H1 (cell line): ENCODE measurements around the gene PTCD3. TPM values are rescaled to one million over a fixed set of nuclear protein-coding genes. Genes with fewer than 3 reads are reported as not detected.

Source experiments
- CTCF ChIA-PET: fragments of 300-600 bp; sonication (Branson Sonifier 250); formaldehyde crosslinking; loops from one replicate; lab custom pipeline; 2021; ENCODE audit not compliant: partially characterized antibody; lab: Charles Lee
- POLR2A ChIA-PET: fragments of 300-600 bp; sonication (Branson Sonifier 250); formaldehyde crosslinking; loops from one replicate; lab custom pipeline; 2021; ENCODE audit warnings: inconsistent platforms; ENCODE audit not compliant: partially characterized antibody; lab: Charles Lee
- DNase-seq, 2 experiments: peaks; one replicate each; pipeline versions ENCODE4 v3.0.0 to v3.0.0-alpha.2; 2010 to 2022; ENCODE audit warnings: low spot score in 2 of 2, low read depth in 1 of 2, mixed read lengths in 1 of 2
- FAIRE-seq: peaks from 2 replicates; lab custom pipeline; 2011; peaks lifted over from hg19 to GRCh38; lab: Jason Lieb, UNC
- H2AFZ ChIP-seq: 2 replicates; pipeline ENCODE4 v1.8.1; 2012; ENCODE audit warnings: low read length, inconsistent platforms
- H2AK5ac ChIP-seq: 2 replicates; pipeline ENCODE4 v1.6.1; 2013; ENCODE audit warnings: low read depth, low read length
- H2BK120ac ChIP-seq: replicated peaks from 2 replicates; pipeline ENCODE3; 2013; ENCODE audit warnings: low read depth, low read length, inconsistent platforms
- H2BK12ac ChIP-seq: 2 replicates; pipeline ENCODE4 v1.6.1; 2013; ENCODE audit warnings: low read depth, low read length
- H2BK15ac ChIP-seq: 2 replicates; pipeline ENCODE4 v1.6.1; 2013; ENCODE audit warnings: low read length
- H2BK20ac ChIP-seq: 2 replicates; pipeline ENCODE4 v1.6.1; 2013; ENCODE audit warnings: low read length
- H2BK5ac ChIP-seq: 2 replicates; pipeline ENCODE4 v1.6.1; 2013; ENCODE audit warnings: low read depth, low read length
- H3K14ac ChIP-seq: 2 replicates; pipeline ENCODE4 v1.6.1; 2013; ENCODE audit warnings: inconsistent platforms; ENCODE audit not compliant: insufficient read length
- H3K18ac ChIP-seq: 2 replicates; pipeline ENCODE4 v1.6.1; 2013; ENCODE audit warnings: low read length; ENCODE audit errors: extremely low read depth
- H3K23ac ChIP-seq: 2 replicates; pipeline ENCODE4 v1.6.1; 2013; ENCODE audit warnings: inconsistent platforms; ENCODE audit not compliant: insufficient read length
- H3K23me2 ChIP-seq: 2 replicates; pipeline ENCODE4 v1.6.1; 2013; ENCODE audit warnings: low read depth, low read length
- H3K27ac ChIP-seq: 2 replicates; pipeline ENCODE4 v1.6.1; 2011; ENCODE audit warnings: low read depth, low read length, inconsistent platforms
- H3K27me3 ChIP-seq, 4 experiments: replicated peaks in 1 of 4; 1 replicate in 1 of 4; 2 replicates in 3 of 4; pipeline versions ENCODE4 v1.6.1 to v1.8.1; 2011 to 2013; ENCODE audit warnings: low read length in 3 of 4, mild to moderate bottlenecking in 3 of 4, inconsistent platforms in 2 of 4, mixed read lengths in 2 of 4, moderate library complexity in 1 of 4; ENCODE audit not compliant: control insufficient read depth in 3 of 4, insufficient read depth in 3 of 4; ENCODE audit errors: extremely low read depth in 1 of 4
- H3K36me3 ChIP-seq, 4 experiments: 2 replicates each; pipeline versions ENCODE4 v1.6.1 to v1.8.1; 2011 to 2013; ENCODE audit warnings: mild to moderate bottlenecking in 4 of 4, low read length in 3 of 4, moderate library complexity in 2 of 4, control low read depth in 1 of 4, inconsistent platforms in 1 of 4; ENCODE audit not compliant: insufficient read depth in 4 of 4, control insufficient read depth in 2 of 4
- H3K4ac ChIP-seq: replicated peaks from 2 replicates; pipeline ENCODE3; 2013; ENCODE audit warnings: low read length, low read depth, mixed read lengths, inconsistent platforms; ENCODE audit not compliant: insufficient read length
- H3K4me1 ChIP-seq, 4 experiments: replicated peaks in 1 of 4; 1 replicate in 1 of 4; 2 replicates in 3 of 4; pipeline versions ENCODE4 v1.6.1 to v1.8.1; 2011 to 2013; ENCODE audit warnings: low read length in 3 of 4, inconsistent platforms in 2 of 4, mixed read lengths in 1 of 4; ENCODE audit not compliant: insufficient read depth in 4 of 4, control insufficient read depth in 3 of 4
- H3K4me2 ChIP-seq, 2 experiments: 2 replicates each; pipeline versions ENCODE4 v1.6.1 to v1.8.1; 2011 to 2013; ENCODE audit warnings: low read depth in 2 of 2, low read length in 2 of 2, control low read depth in 1 of 2, inconsistent platforms in 1 of 2, mild to moderate bottlenecking in 1 of 2; ENCODE audit not compliant: insufficient read depth in 1 of 2
- H3K4me3 ChIP-seq, 4 experiments: fragments of 200-600, 300-600 bp in 1 of 4; sonication (generic), shearing (Covaris generic), sonication (Bioruptor Twin) in 1 of 4; 2 replicates each; pipeline versions ENCODE4 v1.5.1 to v1.8.1; 2011 to 2016; ENCODE audit warnings: low read length in 4 of 4, low read depth in 3 of 4, control low read depth in 2 of 4, inconsistent platforms in 2 of 4, mild to moderate bottlenecking in 2 of 4, mixed read lengths in 1 of 4, moderate library complexity in 1 of 4; ENCODE audit not compliant: insufficient read depth in 2 of 4; ENCODE audit errors: extremely low read depth in 1 of 4
- H3K56ac ChIP-seq: replicated peaks from 2 replicates; pipeline ENCODE3; 2013; ENCODE audit warnings: low read depth, mild to moderate bottlenecking, mixed read lengths, low read length, inconsistent platforms; ENCODE audit not compliant: insufficient read length
- H3K79me1 ChIP-seq: 2 replicates; pipeline ENCODE4 v1.6.1; 2013; ENCODE audit warnings: low read depth, low read length, control low read depth
- H3K79me2 ChIP-seq, 2 experiments: 2 replicates each; pipeline versions ENCODE4 v1.6.1 to v1.8.1; 2012 to 2013; ENCODE audit warnings: low read length in 2 of 2, mild to moderate bottlenecking in 2 of 2, inconsistent platforms in 1 of 2; ENCODE audit not compliant: insufficient read depth in 2 of 2, control insufficient read depth in 1 of 2
- H3K9ac ChIP-seq, 4 experiments: replicated peaks in 1 of 4; 1 replicate in 1 of 4; 2 replicates in 3 of 4; pipeline versions ENCODE4 v1.6.1 to v1.8.1; 2011 to 2013; ENCODE audit warnings: low read depth in 3 of 4, low read length in 3 of 4, control low read depth in 2 of 4, mild to moderate bottlenecking in 2 of 4, moderate library complexity in 2 of 4, inconsistent platforms in 1 of 4; ENCODE audit errors: extremely low read depth in 1 of 4
- H3K9me3 ChIP-seq, 2 experiments: 2 replicates each; pipeline versions ENCODE4 v1.6.1 to v1.8.1; 2012 to 2013; ENCODE audit warnings: mild to moderate bottlenecking in 2 of 2, moderate library complexity in 2 of 2, control low read depth in 1 of 2, inconsistent platforms in 1 of 2, low read depth in 1 of 2, low read length in 1 of 2, mixed read lengths in 1 of 2; ENCODE audit not compliant: insufficient read depth in 2 of 2
- H4K20me1 ChIP-seq, 2 experiments: replicated peaks in 1 of 2; 2 replicates each; pipeline versions ENCODE3 to v1.8.1; 2011 to 2013; ENCODE audit warnings: inconsistent platforms in 2 of 2, low read length in 2 of 2, mild to moderate bottlenecking in 1 of 2; ENCODE audit not compliant: insufficient read depth in 2 of 2, control insufficient read depth in 1 of 2
- H4K5ac ChIP-seq: 2 replicates; pipeline ENCODE4 v1.6.1; 2013; ENCODE audit warnings: low read length, low read depth, mixed read lengths, inconsistent platforms; ENCODE audit not compliant: insufficient read length
- H4K8ac ChIP-seq: 2 replicates; pipeline ENCODE4 v1.8.0; 2013; ENCODE audit warnings: mild to moderate bottlenecking, moderate library complexity, low read length, inconsistent platforms; ENCODE audit not compliant: insufficient read depth; ENCODE audit errors: extremely low read depth
- H4K91ac ChIP-seq: replicated peaks from 2 replicates; pipeline ENCODE3; 2013; ENCODE audit warnings: low read length, mixed read lengths, inconsistent platforms; ENCODE audit not compliant: insufficient read length
- ASH2L ChIP-seq: fragments of 200-600, 300-600 bp; sonication (generic); IDR thresholded peaks from one replicate; pipeline ENCODE4 v1.7.1; 2017; ENCODE audit warnings: low read length
- CBX5 ChIP-seq: fragments of 300-800, 300-1000 bp; sonication (generic); IDR thresholded peaks from 2 replicates; pipeline ENCODE4 v1.7.1; 2016; ENCODE audit warnings: antibody characterized with exemption, low read length, low read depth
- EGR1 ChIP-seq: IDR thresholded peaks from 2 replicates; pipeline ENCODE4 v1.6.1; 2011; ENCODE audit warnings: low read depth, low read length, borderline replicate concordance
- HDAC2 ChIP-seq, 2 experiments: fragments of 300-600 bp in 1 of 2; sonication (generic) in 1 of 2; IDR thresholded peaks; 2 replicates each; pipeline ENCODE4 v1.6.1; 2011 to 2012; ENCODE audit warnings: low read depth in 2 of 2, low read length in 2 of 2, mild to moderate bottlenecking in 2 of 2, moderate library complexity in 2 of 2, borderline replicate concordance in 1 of 2, inconsistent platforms in 1 of 2
- KDM4A ChIP-seq: IDR thresholded peaks from one replicate; pipeline ENCODE4 v1.7.1; 2012; ENCODE audit warnings: low read depth, mild to moderate bottlenecking, moderate library complexity, low read length, inconsistent platforms; ENCODE audit not compliant: severe bottlenecking
- KDM5A ChIP-seq: fragments of 200-600 bp; IDR thresholded peaks from 2 replicates; pipeline ENCODE4 v1.7.1; 2012; ENCODE audit warnings: mild to moderate bottlenecking, low read length, inconsistent platforms, mixed read lengths
- MAX ChIP-seq: IDR thresholded peaks from 2 replicates; pipeline ENCODE4 v1.6.1; 2012; ENCODE audit warnings: inconsistent platforms
- RAD21 ChIP-seq, 2 experiments: IDR thresholded peaks in 1 of 2; conservative IDR thresholded peaks in 1 of 2; 2 replicates each; pipeline ENCODE4 v1.6.1; 2011; ENCODE audit warnings: low read depth in 2 of 2, low read length in 2 of 2, improper control_type of control experiment in 1 of 2, inconsistent platforms in 1 of 2, mild to moderate bottlenecking in 1 of 2, moderate library complexity in 1 of 2
- SIN3A ChIP-seq, 2 experiments: IDR thresholded peaks in 1 of 2; conservative IDR thresholded peaks in 1 of 2; 2 replicates each; pipeline ENCODE4 v1.6.1; 2011 to 2012; ENCODE audit warnings: low read length in 2 of 2, improper control_type of control experiment in 1 of 2, low read depth in 1 of 2, mild to moderate bottlenecking in 1 of 2
- SP2 ChIP-seq: IDR thresholded peaks from 2 replicates; pipeline ENCODE4 v1.6.1; 2012; ENCODE audit warnings: mild to moderate bottlenecking, low read length, inconsistent platforms
- TBP ChIP-seq: IDR thresholded peaks from 2 replicates; pipeline ENCODE4 v1.6.1; 2011; ENCODE audit warnings: low read depth, low read length, improper control_type of control experiment
- WGBS, 2 experiments: shearing (Covaris generic) in 1 of 2; methylation state at CpG; one replicate each; pipeline versions ENCODE4 v1.1.6 to v1.1.7; 2013 to 2015; ENCODE audit warnings: low lambda C conversion rate in 2 of 2, mixed read lengths in 2 of 2, inconsistent platforms in 1 of 2, low coverage in 1 of 2, missing lambda C conversion rate in 1 of 2; ENCODE audit not compliant: insufficient replicate concordance in 2 of 2, insufficient coverage in 1 of 2, insufficient read length in 1 of 2; ENCODE audit errors: extremely low coverage in 1 of 2, missing lambda C conversion rate in 1 of 2; 5-methylcytosine and 5-hydroxymethylcytosine counted together
- polyA plus RNA-seq, 7 experiments: library from polyadenylated mRNA; depleted of rRNA in 3 of 7; stranded (reverse) in 5 of 7; unstranded in 2 of 7; fragments of >200 nt in 5 of 7; fragments of 200-250 nt in 2 of 7; gene quantifications; 1 replicate in 5 of 7; 2 replicates in 1 of 7; 4 replicates in 1 of 7; pipeline versions ENCODE4 v1.2.1 to v1.2.3, GENCODE V29; 2011 to 2013; ENCODE audit warnings: missing spikeins in 2 of 7, mixed read lengths in 2 of 7
- total RNA-seq: library from RNA; stranded (reverse); fragmentation: NEBNext Ultra II Directional; extraction: Animal tissue kit (Norgen Biotek cat#: 25700); gene quantifications from 2 replicates; pipeline ENCODE4 v1.2.1, GENCODE V29; 2021
- TF ChIP-seq, protein P1 (sequence below): IDR thresholded peaks from 2 replicates; pipeline ENCODE4 v1.6.1; 2011; ENCODE audit warnings: low read length, improper control_type of control experiment

The PTCD3 gene
- total and polyA plus RNA-seq, 2 of the 8 experiments (the other 6 are each of a cell fraction or from before 2014, with no cell fraction given), result 64.3 to 192 TPM

DNA sequence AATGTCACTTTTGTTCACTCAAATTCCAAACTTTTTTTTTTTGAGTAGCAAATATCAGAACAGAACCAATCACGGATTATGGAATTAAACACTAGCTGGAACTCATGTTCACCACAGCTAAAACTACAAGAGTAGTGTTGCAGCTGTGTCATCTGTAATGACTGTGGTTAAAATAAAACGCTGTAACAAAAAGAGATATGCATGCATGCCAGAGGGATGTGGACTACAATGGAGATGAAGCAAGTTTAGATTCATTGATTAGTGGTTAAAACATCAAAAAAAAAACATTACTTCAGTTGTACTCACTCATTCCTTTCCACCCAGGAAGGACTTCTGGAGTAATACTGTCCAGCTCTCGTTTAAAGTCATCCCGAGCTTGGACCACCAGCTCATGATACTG, 52.3 kb downstream of the PTCD3 start:
- Histone ChIP-seq H3K9me3 (no peaks in the 10 kb centered on the region), H2BK12ac (no peak overlapping the region), H3K4ac (no peak overlapping the region), H3K27me3 (no peaks in the 10 kb centered on the region), H3K56ac (no peak overlapping the region), H2AK5ac (no peak overlapping the region), H2AFZ (no peak overlapping the region), H4K8ac (no peak overlapping the region), H3K14ac (no peak overlapping the region), H3K79me2 (no peaks in the 10 kb centered on the region), H3K4me2 (no peak overlapping the region), H4K91ac (no peak overlapping the region), H4K20me1 (no peaks in the 10 kb centered on the region), H2BK20ac (no peak overlapping the region), H2BK15ac (no peak overlapping the region), H2BK120ac (no peak overlapping the region), H3K23me2 (no peaks in the 10 kb centered on the region), H4K5ac (no peak overlapping the region), H3K4me1 (no peaks in the 10 kb centered on the region), H3K36me3 (peaks cover 17 to 66% (median 40%) of the 10 kb centered on the region in 4 experiments), H3K9ac (no peak overlapping the region), H3K27ac (no peak overlapping the region), H3K79me1 (no peaks in the 10 kb centered on the region), H2BK5ac (no peak overlapping the region), H3K4me3 (no peak overlapping the region), H3K18ac (no peak overlapping the region), H3K23ac (no peak overlapping the region)
- DNase-seq (no peak), FAIRE-seq (no peak)
- TF ChIP-seq, protein P1, sequence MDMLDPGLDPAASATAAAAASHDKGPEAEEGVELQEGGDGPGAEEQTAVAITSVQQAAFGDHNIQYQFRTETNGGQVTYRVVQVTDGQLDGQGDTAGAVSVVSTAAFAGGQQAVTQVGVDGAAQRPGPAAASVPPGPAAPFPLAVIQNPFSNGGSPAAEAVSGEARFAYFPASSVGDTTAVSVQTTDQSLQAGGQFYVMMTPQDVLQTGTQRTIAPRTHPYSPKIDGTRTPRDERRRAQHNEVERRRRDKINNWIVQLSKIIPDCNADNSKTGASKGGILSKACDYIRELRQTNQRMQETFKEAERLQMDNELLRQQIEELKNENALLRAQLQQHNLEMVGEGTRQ, result no peak
- TF ChIP-seq KDM4A (no peak), KDM5A (no peak), SP2 (no peak), SIN3A (conservative IDR thresholded peaks at IDR 0.05 in 1 of 2, IDR thresholded peaks at IDR 0.05 in 1 of 2; ENCODE audit: low read depth in 1 of 2, low read length in 2 of 2) (no peak), EGR1 (no peak), ASH2L (no peak), TBP (no peak), HDAC2 (IDR thresholded peaks at IDR 0.05; ENCODE audit: borderline replicate concordance in 1 of 2, low read depth in 2 of 2, low read length in 2 of 2) (no peak), CBX5 (no peak), RAD21 (IDR thresholded peaks at IDR 0.05 in 1 of 2, conservative IDR thresholded peaks at IDR 0.05 in 1 of 2; ENCODE audit: low read depth in 2 of 2, low read length in 2 of 2) (no peak), MAX (no peak)
- ChIA-PET POLR2A (interaction anchor here (0.9 to 1.2 kb wide), 3 partner anchors 16 to 52 kb away, joined by 3 to 5 read pairs (median 3); no protein-coding TSS in a partner anchor), CTCF (interaction anchor here (0.8 to 1.2 kb wide), 2 partner anchors 19 to 215 kb away, joined by 3 to 6 read pairs; no protein-coding TSS in a partner anchor)
- WGBS, 2 experiments, result 94% methylated on average over 4 of the region's 4 CpGs; no CpG with 5 or more reads in 1 of the 2 experiments
